GM12878 (cell line): ENCODE measurements around the gene FDX1. TPM values are rescaled to one million over a fixed set of nuclear protein-coding genes. Genes with fewer than 3 reads are reported as not detected.

ENCODE experiments used
- BCL11A ChIP-seq: IDR thresholded peaks from 2 replicates; pipeline ENCODE4 v1.6.1; 2011; ENCODE audit warnings: low read depth, low read length
- BCL3 ChIP-seq: IDR thresholded peaks from 2 replicates; pipeline ENCODE4 v1.6.1; 2011; ENCODE audit warnings: borderline replicate concordance, low read depth, mild to moderate bottlenecking, moderate library complexity, low read length; ENCODE audit not compliant: insufficient read depth, poor library complexity, severe bottlenecking
- CEBPB ChIP-seq, 2 experiments: fragments of 150-350 bp in 1 of 2; IDR thresholded peaks; 2 replicates each; pipeline ENCODE4 v1.6.1; 2012 to 2014; ENCODE audit warnings: low read depth in 2 of 2, low read length in 2 of 2, borderline replicate concordance in 1 of 2, inconsistent platforms in 1 of 2
- CREB1 ChIP-seq: IDR thresholded peaks from 2 replicates; pipeline ENCODE4 v1.6.1; 2012; ENCODE audit warnings: low read depth, mild to moderate bottlenecking, inconsistent platforms
- CTCF ChIP-seq, 3 experiments: IDR thresholded peaks in 2 of 3; conservative IDR thresholded peaks in 1 of 3; 2 replicates each; pipeline ENCODE4 v1.5.1; 2011; ENCODE audit warnings: low read depth in 3 of 3, low read length in 3 of 3, mild to moderate bottlenecking in 3 of 3, control low read depth in 2 of 3, moderate library complexity in 2 of 3, inconsistent platforms in 1 of 3, mixed read lengths in 1 of 3; ENCODE audit not compliant: control insufficient read depth in 2 of 3, insufficient read depth in 1 of 3; ENCODE audit errors: extremely low read depth in 1 of 3
- EGR1 ChIP-seq, 2 experiments: IDR thresholded peaks; 1 replicate in 1 of 2; 2 replicates in 1 of 2; pipeline ENCODE4 v1.6.1; 2011 to 2012; ENCODE audit warnings: low read depth in 2 of 2, low read length in 2 of 2, borderline replicate concordance in 1 of 2, mild to moderate bottlenecking in 1 of 2, moderate library complexity in 1 of 2
- ELK1 ChIP-seq: IDR thresholded peaks from 2 replicates; pipeline ENCODE4 v1.6.1; 2012; ENCODE audit warnings: low read depth, low read length, improper control_type of control experiment
- HDGF ChIP-seq: fragments of 450-650 bp; IDR thresholded peaks from 2 replicates; pipeline ENCODE4 v1.6.1; 2016; ENCODE audit warnings: antibody characterized with exemption
- IKZF1 ChIP-seq: fragments of 450-650 bp; conservative IDR thresholded peaks from 2 replicates; pipeline ENCODE4 v1.6.1; 2017; ENCODE audit warnings: antibody characterized with exemption, mild to moderate bottlenecking
- IKZF2 ChIP-seq, 2 experiments: fragments of 450-650 bp; IDR thresholded peaks; 2 replicates each; pipeline ENCODE4 v1.6.1; 2017; ENCODE audit warnings: mild to moderate bottlenecking in 2 of 2, moderate library complexity in 2 of 2
- JUNB ChIP-seq: IDR thresholded peaks from 2 replicates; pipeline ENCODE4 v1.6.1; 2016; ENCODE audit warnings: antibody characterized with exemption, mild to moderate bottlenecking
- NFYA ChIP-seq: IDR thresholded peaks from 2 replicates; pipeline ENCODE4 v1.6.1; 2011; ENCODE audit warnings: low read depth, mild to moderate bottlenecking, low read length, improper control_type of control experiment, borderline replicate concordance
- NR2C1 ChIP-seq: fragments of 450-650 bp; IDR thresholded peaks from 2 replicates; pipeline ENCODE4 v1.6.1; 2017; ENCODE audit warnings: antibody characterized with exemption, mild to moderate bottlenecking, moderate library complexity
- NRF1 ChIP-seq: conservative IDR thresholded peaks from 2 replicates; pipeline ENCODE4 v1.6.1; 2011; ENCODE audit warnings: mild to moderate bottlenecking, low read depth, low read length, improper control_type of control experiment
- RAD51 ChIP-seq: fragments of 450-650 bp; IDR thresholded peaks from 2 replicates; pipeline ENCODE4 v1.6.1; 2016; ENCODE audit warnings: moderate library complexity, mild to moderate bottlenecking, inconsistent platforms
- RELA ChIP-seq: fragments of 450-650 bp; IDR thresholded peaks from 2 replicates; pipeline ENCODE4 v1.8.0; 2014; ENCODE audit warnings: borderline replicate concordance; ENCODE audit not compliant: partially characterized antibody
- REST ChIP-seq: IDR thresholded peaks from 2 replicates; pipeline ENCODE4 v1.6.1; 2012; ENCODE audit warnings: mild to moderate bottlenecking, low read depth, low read length
- RFX5 ChIP-seq: IDR thresholded peaks from 2 replicates; pipeline ENCODE4 v1.6.1; 2011; ENCODE audit warnings: low read depth, low read length, improper control_type of control experiment
- SIX5 ChIP-seq: IDR thresholded peaks from 2 replicates; pipeline ENCODE4 v1.6.1; 2011; ENCODE audit warnings: mild to moderate bottlenecking, low read depth, low read length, moderate library complexity; ENCODE audit not compliant: severe bottlenecking
- SMARCA5 ChIP-seq: fragments of 450-650 bp; IDR thresholded peaks from 2 replicates; pipeline ENCODE4 v1.6.1; 2017; ENCODE audit warnings: mild to moderate bottlenecking
- SMC3 ChIP-seq: IDR thresholded peaks from 2 replicates; pipeline ENCODE4 v1.6.1; 2011; ENCODE audit warnings: low read length, improper control_type of control experiment, borderline replicate concordance
- TCF3 ChIP-seq: IDR thresholded peaks from 2 replicates; pipeline ENCODE4 v1.6.1; 2012; ENCODE audit warnings: low read depth, mild to moderate bottlenecking, low read length, borderline replicate concordance; ENCODE audit not compliant: insufficient read depth
- ZNF274 ChIP-seq: IDR thresholded peaks from one replicate; pipeline ENCODE4 v1.8.0; 2011; ENCODE audit not compliant: insufficient read length, insufficient read depth
- ZZZ3 ChIP-seq: IDR thresholded peaks from 2 replicates; pipeline ENCODE4 v1.6.1; 2011; ENCODE audit warnings: low read depth; ENCODE audit not compliant: control insufficient read depth, insufficient read length
- polyA plus RNA-seq, 11 experiments: library from polyadenylated mRNA; depleted of rRNA in 4 of 11; unstranded in 6 of 11; stranded (reverse) in 5 of 11; fragments of >200 nt; fragmentation: Nextera tagmentation in 4 of 11; fragmentation: Illumina TruSeq in 1 of 11; extraction: Ambion mirVana in 4 of 11; extraction: Trizol in 1 of 11; gene quantifications; 1 replicate in 1 of 11; 2 replicates in 10 of 11; pipeline versions ENCODE4 v1.2.1 to v1.2.3, GENCODE V29; 2011 to 2016; ENCODE audit warnings: inconsistent platforms in 2 of 11, missing spikeins in 2 of 11, low read depth in 1 of 11
- total RNA-seq, 4 experiments: library from RNA; depleted of rRNA in 3 of 4; stranded (reverse); fragments of >200 nt in 3 of 4; fragmentation: Illumina TruSeq in 1 of 4; extraction: Trizol in 1 of 4; gene quantifications; 2 replicates each; pipeline versions ENCODE4 v1.2.1 to v1.2.3, GENCODE V29; 2013 to 2021

Gene FDX1
- total and polyA plus RNA-seq, 10 of the 15 experiments (the other 5 are each of a cell fraction or from before 2014, with no cell fraction given), result 3.9 to 20.3 (median 8.1) TPM

GRCh38 chr11:110429731-110430266, at the start of gene FDX1 (continued):
- TF ChIP-seq CTCF (IDR thresholded peaks at IDR 0.05 in 2 of 3, conservative IDR thresholded peaks at IDR 0.05 in 1 of 3; ENCODE audit: control insufficient read depth in 2 of 3, extremely low read depth in 1 of 3, insufficient read depth in 1 of 3, low read depth in 3 of 3, low read length in 3 of 3), result peak; percentile 41 to 61 (median 42); a peak in 5 of 6 replicates
- TF ChIP-seq RELA, result no peak
- no peak for TF ChIP-seq BCL3
- 0 out of 2 replicates have a peak, but pooled peaks have one; percentile 8 for TF ChIP-seq CREB1
- no peak for TF ChIP-seq ZZZ3
- peak; percentile 27; the same call in 1 of the 2 replicates for TF ChIP-seq NR2C1
- TF ChIP-seq BCL11A, result no peak
- peak; percentile 91 for TF ChIP-seq IKZF1
- no peak for TF ChIP-seq ZNF274
- no peak for TF ChIP-seq HDGF
- no peak for TF ChIP-seq RFX5
- TF ChIP-seq JUNB, result no peak
- TF ChIP-seq CEBPB (IDR thresholded peaks at IDR 0.05; ENCODE audit: borderline replicate concordance in 1 of 2, low read depth in 2 of 2, low read length in 2 of 2), result no peak
- TF ChIP-seq SIX5, result no peak
- TF ChIP-seq IKZF2 (IDR thresholded peaks at IDR 0.05), result no peak
- TF ChIP-seq RAD51, result no peak
- 0 out of 2 replicates have a peak, but pooled peaks have one; percentile 20 for TF ChIP-seq TCF3
- TF ChIP-seq NFYA, result no peak
- TF ChIP-seq SMARCA5, result peak; percentile 99
- no peak for TF ChIP-seq NRF1
- TF ChIP-seq ELK1, result peak; percentile 56
- peak; percentile 67 to 98 for TF ChIP-seq EGR1 (IDR thresholded peaks at IDR 0.05; ENCODE audit: borderline replicate concordance in 1 of 2, low read depth in 2 of 2, low read length in 2 of 2)
- TF ChIP-seq REST, result no peak
- TF ChIP-seq SMC3, result no peak
